Stimulated activated CD4-positive, alpha-beta T cell treated with anti-CD3 and anti-CD28 coated beads, Interleukin-15, amount 100 ng/mL, for 24 hours (primary cell): ENCODE results near the gene ANKMY1.

Experiments used
- DNase-seq: peaks from one replicate; pipeline ENCODE4 v3.0.0-alpha.2; 2020

ANKMY1 gene

GRCh38 chr2:240519396-240520129 lies 38.2 kb downstream of the ANKMY1 start:
- no peak for DNase-seq

- DNase-seq, result no peak
Observed at GRCh38 chr2:240518981-240519380, 38.8 kb downstream of the ANKMY1 start.

GRCh38 chr2:240517342-240517741 lies 40.4 kb downstream of the ANKMY1 start:
- DNase-seq, result no peak

- no peak for DNase-seq
Observed at GRCh38 chr2:240514631-240515030, 43.2 kb downstream of the ANKMY1 start.

- peak; percentile 90 for DNase-seq
Observed at GRCh38 chr2:240513549-240514287, 44.1 kb downstream of the ANKMY1 start.

- no peak for DNase-seq
Observed at GRCh38 chr2:240512666-240513535, 44.9 kb downstream of the ANKMY1 start.

DNA sequence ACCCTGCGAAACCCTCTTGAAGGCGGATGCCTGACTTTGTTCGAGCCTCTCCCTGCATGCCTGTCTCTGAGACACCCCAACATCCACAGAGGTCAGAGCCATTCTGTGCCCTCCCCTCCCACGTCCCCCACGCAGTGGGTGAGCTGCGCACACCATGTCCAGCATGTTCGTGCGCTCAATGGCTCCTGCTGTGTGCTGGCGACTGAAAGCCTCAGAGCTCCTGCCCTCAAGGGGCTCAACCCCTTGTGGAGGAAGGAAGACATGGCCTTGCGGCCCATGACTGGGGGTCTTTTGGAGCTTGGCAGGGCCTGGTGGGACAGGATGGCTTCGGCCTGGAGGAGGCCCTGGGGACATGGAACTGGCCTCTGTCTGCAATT lies 45.7 kb downstream of the ANKMY1 start:
- DNase-seq, result no peak

DNA sequence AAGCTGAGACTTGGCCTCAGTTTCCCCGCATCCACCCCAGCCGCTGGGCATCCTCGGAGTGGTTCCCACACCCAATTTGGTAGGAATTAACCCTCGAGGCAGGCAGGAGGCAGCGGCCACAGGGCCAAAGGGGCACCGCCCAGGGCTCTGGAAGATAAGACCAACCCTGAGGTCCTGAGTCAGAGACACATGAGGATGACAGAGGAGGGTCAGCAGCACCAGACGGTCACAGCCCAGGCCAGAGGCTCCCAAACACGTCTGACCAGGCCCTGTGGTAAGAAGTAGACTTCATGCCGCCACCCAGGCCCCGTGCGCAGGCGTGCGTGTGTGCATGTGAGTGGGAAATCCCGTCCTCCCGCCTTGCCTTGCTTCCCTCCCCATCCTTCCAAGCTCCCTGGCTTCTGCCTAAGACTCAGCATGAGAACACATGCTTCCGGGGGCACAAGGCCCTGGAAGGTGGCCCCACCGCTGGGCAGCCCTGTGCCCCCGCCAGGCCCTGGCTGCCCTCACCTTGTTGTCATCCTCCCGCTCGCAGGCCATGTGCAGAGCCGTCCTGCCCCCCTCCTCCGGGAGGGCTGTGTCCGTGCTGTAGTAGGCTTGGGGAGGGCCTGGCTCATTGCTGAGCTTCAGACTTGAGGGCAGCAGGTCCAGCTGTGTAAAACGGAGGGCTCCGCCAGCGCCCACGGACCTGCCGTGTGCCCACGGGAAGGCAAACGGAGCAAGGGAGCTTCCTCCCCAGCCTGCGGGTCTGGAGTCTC lies 46.3 kb downstream of the ANKMY1 start:
- no peak for DNase-seq

GRCh38 chr2:240510513-240511210 lies 47.1 kb downstream of the ANKMY1 start:
- no peak for DNase-seq

GRCh38 chr2:240509667-240510512 lies 47.9 kb downstream of the ANKMY1 start:
- DNase-seq, result no peak

DNA sequence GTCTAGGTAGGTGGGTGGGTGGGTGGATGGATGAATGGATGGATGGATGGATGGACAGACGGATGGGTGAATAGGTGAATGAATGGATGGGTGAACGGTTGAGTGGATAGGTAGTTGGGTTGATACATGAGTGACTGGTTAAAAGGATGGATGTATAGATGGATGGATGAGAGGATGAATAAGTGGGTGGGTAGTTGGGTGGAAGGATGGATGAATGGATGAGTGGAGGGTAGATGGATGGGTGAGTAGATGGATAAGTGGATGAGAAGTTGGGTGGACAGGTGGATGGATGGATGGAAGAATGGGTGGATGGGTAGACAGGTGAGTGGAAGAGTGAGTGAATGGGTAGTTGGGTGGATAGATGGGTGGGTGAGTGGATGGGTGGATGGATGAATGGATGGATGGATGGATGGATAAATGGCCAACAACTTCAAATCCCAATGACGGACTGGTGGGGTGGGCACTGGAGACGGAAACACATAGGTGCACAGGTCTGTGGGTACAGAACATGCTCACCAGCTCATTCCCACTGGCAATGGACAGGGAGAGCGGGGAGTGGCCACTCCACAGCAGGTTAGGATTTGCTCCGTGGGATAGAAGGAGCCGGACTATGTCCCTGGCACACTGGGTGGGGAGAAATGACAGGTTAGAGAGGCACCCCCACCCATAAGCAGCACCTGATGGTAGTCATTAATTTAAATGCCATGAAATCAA lies 48.8 kb downstream of the ANKMY1 start:
- no peak for DNase-seq

DNA sequence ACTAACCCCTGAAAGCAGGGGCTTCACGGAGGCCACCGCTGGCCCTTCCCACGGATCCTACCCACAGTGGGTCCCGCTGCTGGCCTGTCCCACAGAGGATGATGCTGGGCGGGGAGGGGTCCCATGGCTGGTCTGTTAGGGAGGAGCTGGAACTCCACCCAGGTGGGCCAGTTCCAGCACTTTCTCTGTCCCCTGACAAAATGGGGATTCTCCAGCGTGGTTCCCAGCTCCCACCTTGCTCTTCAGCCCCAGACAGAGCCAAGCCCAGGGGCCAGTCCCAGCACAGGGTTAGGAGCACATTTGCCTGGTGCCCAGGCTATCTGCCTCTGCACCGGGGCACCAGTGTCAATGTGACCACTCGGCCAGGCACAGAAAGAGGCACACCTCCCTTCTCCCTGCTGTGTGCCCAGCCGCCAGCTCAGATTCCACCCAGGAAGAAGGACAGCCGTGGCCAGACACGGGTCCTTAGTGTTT lies 50.0 kb downstream of the ANKMY1 start:
- no peak for DNase-seq

DNA sequence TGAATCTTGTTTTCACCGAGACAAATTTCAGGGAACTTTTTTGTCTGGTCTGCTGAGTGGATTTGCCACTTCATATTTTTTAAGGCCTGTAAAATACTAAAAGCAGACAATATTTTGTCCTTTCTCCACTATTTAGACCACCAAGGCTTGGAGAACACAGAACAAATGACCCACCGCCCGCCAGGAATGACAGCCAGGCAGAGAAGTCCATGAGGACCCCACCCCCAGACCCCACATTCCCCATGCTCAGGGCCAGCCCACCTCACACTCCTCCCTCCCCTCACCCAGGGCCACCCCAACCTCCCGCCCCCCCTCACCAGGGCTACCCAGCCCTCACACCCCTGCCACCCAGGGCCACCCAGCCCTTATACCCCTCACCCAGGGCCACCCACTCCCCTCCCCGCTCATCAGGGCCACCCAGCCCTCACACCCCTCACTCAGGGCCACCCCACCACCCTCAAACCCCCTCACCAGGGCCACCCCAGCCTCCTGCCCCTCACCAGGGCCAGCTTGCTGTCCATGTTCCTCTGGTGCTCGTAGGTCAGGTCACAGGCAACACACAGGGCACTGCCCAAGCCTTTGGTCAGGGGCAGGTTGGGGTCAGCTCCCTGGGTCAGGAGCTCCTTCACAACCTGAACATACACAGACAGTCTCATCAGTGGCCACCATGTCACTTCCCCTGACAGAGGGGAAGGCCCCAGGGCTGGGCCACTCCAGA lies 50.6 kb downstream of the ANKMY1 start:
- DNase-seq, result no peak

- no peak for DNase-seq
Observed at GRCh38 chr2:240506406-240507059, 51.3 kb downstream of the ANKMY1 start.

DNA sequence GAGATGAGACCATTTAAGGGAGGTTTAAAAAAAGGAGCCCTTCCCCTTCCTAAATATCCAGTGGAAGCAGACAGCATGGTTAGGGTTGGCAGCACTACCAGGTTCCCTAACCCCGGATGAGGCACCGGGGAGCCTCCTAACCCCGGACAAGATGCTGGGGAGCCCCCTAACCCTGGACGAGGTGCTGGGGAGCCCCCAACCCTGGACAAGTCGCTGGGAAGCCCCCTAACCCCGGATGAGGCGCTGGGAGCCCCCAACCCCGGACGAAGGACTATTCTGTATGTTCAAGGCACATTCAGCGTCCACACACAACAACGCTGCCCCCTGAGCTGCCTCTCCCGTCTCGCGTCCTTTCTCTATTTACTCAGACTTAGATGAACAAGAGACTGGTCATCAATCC lies 51.9 kb downstream of the ANKMY1 start:
- DNase-seq, result no peak

DNA sequence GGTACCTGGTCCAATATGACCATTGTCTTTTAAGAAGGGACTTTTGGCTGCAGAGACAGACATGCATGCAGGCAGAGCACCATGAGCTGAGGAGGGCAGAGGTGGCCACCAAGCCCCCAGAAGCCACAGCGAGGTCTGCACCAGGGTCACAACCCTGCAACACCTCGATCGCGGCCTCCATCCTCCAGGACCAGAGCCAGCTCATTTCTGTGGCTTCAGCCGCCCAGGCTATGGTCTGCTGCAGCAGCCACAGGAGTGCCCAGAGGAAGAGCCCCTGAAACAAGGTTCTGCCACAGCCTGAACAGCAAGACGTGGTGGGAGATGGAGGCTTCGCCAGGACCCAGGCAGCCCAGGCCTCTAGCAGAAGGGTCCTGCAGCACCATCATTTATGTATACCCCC lies 53.9 kb downstream of the ANKMY1 start:
- no peak for DNase-seq

DNA sequence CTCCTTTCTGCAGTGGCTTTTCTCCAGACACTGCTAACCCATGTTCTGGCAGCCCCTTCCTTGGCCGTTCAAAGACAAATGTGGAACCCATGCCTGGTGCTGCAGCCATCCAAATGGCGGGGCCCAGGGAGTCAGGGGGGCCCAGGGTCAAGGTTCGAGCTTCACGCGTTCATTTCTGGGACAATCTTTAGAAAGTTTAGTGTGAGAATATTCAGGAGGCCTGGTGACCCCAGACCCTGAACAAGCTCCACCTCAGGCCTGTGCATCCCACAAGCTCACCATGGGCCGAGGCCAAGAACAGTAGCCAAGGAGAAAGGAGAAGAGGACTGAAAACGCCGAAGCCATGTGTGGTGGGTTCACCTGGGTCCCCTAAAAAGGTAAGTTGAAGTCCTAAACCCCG lies 54.4 kb downstream of the ANKMY1 start:
- DNase-seq, result no peak

DNA sequence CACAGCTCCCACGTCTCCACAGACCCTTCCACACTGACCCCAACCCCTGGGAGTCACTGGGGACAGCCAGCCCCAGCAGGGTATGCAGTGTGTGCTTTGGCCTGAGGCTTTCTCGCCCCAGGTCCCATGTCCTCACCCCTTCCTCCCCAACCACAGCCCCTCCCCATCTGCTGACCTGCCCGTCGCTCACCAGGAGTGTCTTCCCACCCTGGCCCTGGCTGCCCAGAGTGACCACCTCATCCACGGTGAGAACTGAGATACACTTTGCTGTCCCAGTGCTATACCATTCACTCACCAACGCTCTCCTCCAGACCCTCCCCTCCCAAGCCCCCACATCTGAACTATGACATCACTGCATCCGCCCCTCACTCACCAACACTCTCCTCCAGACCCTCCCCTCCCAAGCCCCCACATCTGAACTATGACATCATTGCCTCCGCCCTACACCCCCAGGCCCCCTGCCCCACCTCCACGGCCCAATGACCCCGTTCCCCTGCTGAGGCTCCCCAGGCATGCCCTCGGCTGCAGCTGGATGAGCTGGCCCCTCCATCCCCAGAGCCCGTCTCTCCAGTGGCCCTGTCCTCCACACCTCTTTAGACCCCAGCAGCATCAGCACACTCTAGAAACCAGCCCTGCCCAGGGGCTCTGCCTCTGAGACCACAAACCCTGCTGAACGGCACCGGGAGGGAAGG lies 55.2 kb downstream of the ANKMY1 start:
- DNase-seq, result no peak

GRCh38 chr2:240502059-240502429 lies 55.7 kb downstream of the ANKMY1 start:
- no peak for DNase-seq
